Calu3 (cell line): ENCODE data around the gene SLC35G3. TPM values are rescaled to one million over a fixed set of nuclear protein-coding genes. Genes with fewer than 3 reads are reported as not detected.
"Not testable (repeated sequence)": the region's sequence is repeated elsewhere in the genome, so short reads cannot be mapped to it uniquely, and the experiment has no call there.

Experiments
- BruUV-seq: library from RNA; stranded (reverse); fragments of 400-500 nt; replicated peaks from 2 replicates; lab custom pipeline; 2021; lab: Mats Ljungman, UMichigan
- CTCF ChIA-PET: fragments of 300-600 bp; sonication (Branson Sonifier 250); formaldehyde crosslinking; loops from one replicate; lab custom pipeline; 2022; ENCODE audit warnings: antibody characterized with exemption; lab: Charles Lee
- DNase-seq: peaks from one replicate; pipeline ENCODE4 v3.0.0; 2022
- H3K27ac Mint-ChIP-seq: one replicate; pipeline ENCODE4 v1.8.0; 2022; ENCODE audit warnings: mixed read lengths; ENCODE audit not compliant: unreplicated experiment
- H3K27me3 Mint-ChIP-seq: one replicate; pipeline ENCODE4 v1.8.0; 2022; ENCODE audit warnings: mixed read lengths; ENCODE audit not compliant: unreplicated experiment
- H3K36me3 Mint-ChIP-seq: one replicate; pipeline ENCODE4 v1.8.0; 2022; ENCODE audit warnings: mild to moderate bottlenecking, moderate library complexity, mixed read lengths; ENCODE audit not compliant: insufficient read depth, unreplicated experiment
- H3K4me1 Mint-ChIP-seq: one replicate; pipeline ENCODE4 v1.8.0; 2022; ENCODE audit warnings: mild to moderate bottlenecking, low read depth, mixed read lengths; ENCODE audit not compliant: unreplicated experiment
- H3K4me3 Mint-ChIP-seq: one replicate; pipeline ENCODE4 v1.8.0; 2022; ENCODE audit warnings: mild to moderate bottlenecking, low read depth, moderate library complexity, mixed read lengths; ENCODE audit not compliant: unreplicated experiment
- H3K9me3 Mint-ChIP-seq: one replicate; pipeline ENCODE4 v1.8.0; 2022; ENCODE audit warnings: low read depth, mixed read lengths; ENCODE audit not compliant: unreplicated experiment
- CTCF ChIP-seq: fragments of 200-600 bp; IDR thresholded peaks from one replicate; pipeline ENCODE4 v1.8.0; 2022; ENCODE audit warnings: antibody characterized with exemption; ENCODE audit not compliant: unreplicated experiment
- intact Hi-C: fragments of 100-400 bp; cut with micrococcal nuclease; formaldehyde crosslinking; loops from one replicate; pipeline ENCODE4 v1.10.0; 2022; ENCODE audit not compliant: unreplicated experiment
- total RNA-seq: library from RNA; stranded (reverse); gene quantifications from 2 replicates; pipeline ENCODE4 v1.2.3, GENCODE V29; 2022

SLC35G3 gene
- total RNA-seq, 1 experiment from 2014 or later = not detected

GRCh38 chr17:35236821-35237220 lies 42.6 kb upstream of the SLC35G3 start:
- intact Hi-C loops = no loop called here
- Mint-ChIP-seq H3K36me3 (peaks cover 13% of the 10 kb centered on the region), H3K4me1 (no peaks in the 10 kb centered on the region), H3K27me3 (no peaks in the 10 kb centered on the region), H3K27ac (no peak overlapping the region), H3K4me3 (no peak overlapping the region), H3K9me3 (peaks cover 2% of the 10 kb centered on the region)
- no TSS peak for BruUV-seq
- DNase-seq = no peak
- no peak for TF ChIP-seq CTCF
- CTCF ChIA-PET = no interaction called here

GRCh38 chr17:35235917-35236316 lies 41.7 kb upstream of the SLC35G3 start:
- Mint-ChIP-seq H3K4me1 (no peaks in the 10 kb centered on the region), H3K4me3 (no peak overlapping the region), H3K36me3 (peaks cover 6% of the 10 kb centered on the region), H3K27ac (no peak overlapping the region), H3K27me3 (no peaks in the 10 kb centered on the region), H3K9me3 (peaks cover 2% of the 10 kb centered on the region)
- BruUV-seq = no TSS peak
- TF ChIP-seq CTCF = no peak
- CTCF ChIA-PET = no interaction called here
- DNase-seq = no peak
- intact Hi-C loops = no loop called here

- no TSS peak for BruUV-seq
- CTCF ChIA-PET = no interaction called here
- Mint-ChIP-seq H3K36me3 (peaks cover 6% of the 10 kb centered on the region), H3K9me3 (peaks cover 2% of the 10 kb centered on the region), H3K4me3 (no peak overlapping the region), H3K4me1 (no peaks in the 10 kb centered on the region), H3K27me3 (peaks cover under 1% of the 10 kb centered on the region), H3K27ac (no peak overlapping the region)
- intact Hi-C loops = no loop called here
- DNase-seq = no peak
- TF ChIP-seq CTCF = no peak
Observed at GRCh38 chr17:35235289-35235688, 41.1 kb upstream of the SLC35G3 start.

DNA sequence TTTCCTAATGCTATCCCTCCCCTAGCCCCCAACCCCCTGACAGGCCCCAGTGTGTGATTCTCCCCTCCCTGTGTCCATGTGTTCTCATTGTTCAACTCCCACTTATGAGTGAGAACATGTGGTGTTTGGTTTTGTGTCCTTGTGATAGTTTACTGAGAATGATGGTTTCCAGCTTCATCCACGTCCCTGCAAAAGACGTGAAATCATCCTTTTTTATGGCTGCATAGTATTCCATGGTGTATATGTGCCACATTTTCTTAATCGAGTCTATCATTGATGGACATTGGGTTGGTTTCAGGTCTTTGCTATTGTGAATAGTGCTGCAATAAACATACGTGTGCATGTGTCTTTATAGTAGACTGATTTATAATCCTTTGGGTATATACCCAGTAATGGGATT lies 40.1 kb upstream of the SLC35G3 start:
- H3K27ac Mint-ChIP-seq, H3K27me3 Mint-ChIP-seq, BruUV-seq, H3K36me3 Mint-ChIP-seq, H3K4me3 Mint-ChIP-seq, H3K9me3 Mint-ChIP-seq, CTCF ChIA-PET, DNase-seq, H3K4me1 Mint-ChIP-seq, intact Hi-C loops: not testable (repeated sequence)

DNA sequence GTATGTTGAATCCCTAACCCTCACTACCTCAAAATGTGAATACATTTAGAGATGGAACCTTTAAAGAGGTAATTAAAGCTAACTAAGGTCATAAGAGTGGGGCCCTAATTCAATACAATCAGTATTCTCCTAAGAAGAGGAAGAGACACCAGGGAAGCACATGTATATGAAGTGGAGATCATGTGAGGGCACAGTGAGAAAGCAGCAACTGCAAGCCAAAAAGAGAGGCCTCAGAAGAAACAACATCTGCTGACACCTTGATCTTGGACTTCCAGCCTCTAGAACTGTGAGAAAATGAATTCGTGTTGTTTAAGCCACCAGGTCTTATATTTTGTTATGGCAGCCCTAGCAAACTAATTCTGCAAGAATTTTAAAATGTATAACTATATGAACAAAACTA lies 35.4 kb upstream of the SLC35G3 start:
- H3K27ac Mint-ChIP-seq = no peak overlapping the region
- no TSS peak for BruUV-seq
- CTCF ChIA-PET = no interaction called here
- intact Hi-C loops = no loop called here
- no peak overlapping the region for H3K4me3 Mint-ChIP-seq
- H3K36me3 Mint-ChIP-seq = no peaks in the 10 kb centered on the region
- H3K4me1 Mint-ChIP-seq = no peaks in the 10 kb centered on the region
- H3K27me3 Mint-ChIP-seq = peaks cover 13% of the 10 kb centered on the region
- no peak for TF ChIP-seq CTCF
- H3K9me3 Mint-ChIP-seq = no peaks in the 10 kb centered on the region
- DNase-seq = no peak
